KMS-11 (cell line): ENCODE measurements around the gene SLC25A36.

Experiments used
- H2AFZ ChIP-seq: fragments of 200-600 bp; sonication (generic); 2 replicates; pipeline ENCODE4 v1.6.1; 2016; ENCODE audit warnings: antibody characterized with exemption, mixed run types, low read depth
- H3K27ac ChIP-seq: fragments of 200-600 bp; sonication (generic); 2 replicates; pipeline ENCODE4 v1.6.1; 2016; ENCODE audit warnings: mild to moderate bottlenecking, mixed run types
- H3K27me3 ChIP-seq: fragments of 200-600 bp; sonication (generic); 2 replicates; pipeline ENCODE4 v1.6.1; 2017; ENCODE audit warnings: mild to moderate bottlenecking, low read depth, mixed run types, moderate library complexity; ENCODE audit not compliant: insufficient read depth
- H3K36me3 ChIP-seq: fragments of 200-600 bp; sonication (generic); 2 replicates; pipeline ENCODE4 v1.6.1; 2017; ENCODE audit warnings: mild to moderate bottlenecking, mixed run types; ENCODE audit not compliant: insufficient read depth
- H3K4me1 ChIP-seq: fragments of 200-600 bp; sonication (generic); 2 replicates; pipeline ENCODE4 v1.6.1; 2016; ENCODE audit warnings: mild to moderate bottlenecking, low read depth, mixed run types; ENCODE audit not compliant: poor library complexity, severe bottlenecking
- H3K4me2 ChIP-seq: fragments of 200-600 bp; sonication (generic); 2 replicates; pipeline ENCODE4 v1.7.0; 2016; ENCODE audit warnings: mild to moderate bottlenecking, mixed run types
- H3K4me3 ChIP-seq: fragments of 200-600 bp; sonication (generic); IDR thresholded peaks from 2 replicates; pipeline ENCODE4 v1.6.1; 2017; ENCODE audit warnings: low read depth, low read length, mixed read lengths; ENCODE audit not compliant: insufficient read depth
- H3K79me2 ChIP-seq: fragments of 200-600 bp; sonication (generic); 2 replicates; pipeline ENCODE4 v1.6.1; 2016; ENCODE audit warnings: low read depth, mixed run types; ENCODE audit not compliant: insufficient read depth
- H3K9ac ChIP-seq: fragments of 200-600 bp; sonication (generic); 2 replicates; pipeline ENCODE4 v1.6.1; 2016; ENCODE audit warnings: mild to moderate bottlenecking, mixed run types
- H4K20me1 ChIP-seq: fragments of 200-600 bp; sonication (generic); 2 replicates; pipeline ENCODE4 v1.6.1; 2016; ENCODE audit warnings: mild to moderate bottlenecking, mixed run types; ENCODE audit not compliant: insufficient read depth
- TF ChIP-seq, protein P1 (sequence below): fragments of 200-600 bp; sonication (generic); conservative IDR thresholded peaks from 2 replicates; pipeline ENCODE4 v1.6.1; 2017; ENCODE audit warnings: low read depth, mild to moderate bottlenecking, antibody characterized with exemption, low read length, moderate library complexity, mixed read lengths

The SLC25A36 gene

DNA sequence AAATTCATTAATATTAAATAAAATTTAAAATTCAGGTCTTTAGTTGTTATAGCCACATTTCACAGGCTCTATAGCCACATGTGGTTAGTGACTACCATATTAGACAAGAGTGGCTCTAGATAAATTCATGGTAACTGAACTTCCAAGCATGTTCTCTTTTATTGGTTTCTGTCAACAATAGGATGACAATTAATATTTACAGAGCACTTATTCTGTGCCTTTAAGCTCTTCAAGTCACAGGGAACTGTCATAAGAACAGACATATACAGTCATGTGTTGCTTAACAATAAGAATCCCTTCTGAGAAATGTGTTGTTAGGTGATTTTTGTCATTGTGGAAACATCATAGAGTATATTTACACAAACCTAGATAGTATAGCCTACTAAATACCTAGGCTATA is 38.8 kb upstream of the SLC25A36 start:
- Histone ChIP-seq H3K9ac (no peak overlapping the region), H3K27me3 (no peaks in the 10 kb centered on the region), H3K4me3 (no peak overlapping the region), H3K79me2 (no peaks in the 10 kb centered on the region), H3K36me3 (no peaks in the 10 kb centered on the region), H4K20me1 (no peaks in the 10 kb centered on the region), H3K4me1 (peaks cover 24% of the 10 kb centered on the region), H3K27ac (no peak overlapping the region), H3K4me2 (no peak overlapping the region), H2AFZ (no peak overlapping the region)
- TF ChIP-seq, protein P1, sequence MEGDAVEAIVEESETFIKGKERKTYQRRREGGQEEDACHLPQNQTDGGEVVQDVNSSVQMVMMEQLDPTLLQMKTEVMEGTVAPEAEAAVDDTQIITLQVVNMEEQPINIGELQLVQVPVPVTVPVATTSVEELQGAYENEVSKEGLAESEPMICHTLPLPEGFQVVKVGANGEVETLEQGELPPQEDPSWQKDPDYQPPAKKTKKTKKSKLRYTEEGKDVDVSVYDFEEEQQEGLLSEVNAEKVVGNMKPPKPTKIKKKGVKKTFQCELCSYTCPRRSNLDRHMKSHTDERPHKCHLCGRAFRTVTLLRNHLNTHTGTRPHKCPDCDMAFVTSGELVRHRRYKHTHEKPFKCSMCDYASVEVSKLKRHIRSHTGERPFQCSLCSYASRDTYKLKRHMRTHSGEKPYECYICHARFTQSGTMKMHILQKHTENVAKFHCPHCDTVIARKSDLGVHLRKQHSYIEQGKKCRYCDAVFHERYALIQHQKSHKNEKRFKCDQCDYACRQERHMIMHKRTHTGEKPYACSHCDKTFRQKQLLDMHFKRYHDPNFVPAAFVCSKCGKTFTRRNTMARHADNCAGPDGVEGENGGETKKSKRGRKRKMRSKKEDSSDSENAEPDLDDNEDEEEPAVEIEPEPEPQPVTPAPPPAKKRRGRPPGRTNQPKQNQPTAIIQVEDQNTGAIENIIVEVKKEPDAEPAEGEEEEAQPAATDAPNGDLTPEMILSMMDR, result no peak

DNA sequence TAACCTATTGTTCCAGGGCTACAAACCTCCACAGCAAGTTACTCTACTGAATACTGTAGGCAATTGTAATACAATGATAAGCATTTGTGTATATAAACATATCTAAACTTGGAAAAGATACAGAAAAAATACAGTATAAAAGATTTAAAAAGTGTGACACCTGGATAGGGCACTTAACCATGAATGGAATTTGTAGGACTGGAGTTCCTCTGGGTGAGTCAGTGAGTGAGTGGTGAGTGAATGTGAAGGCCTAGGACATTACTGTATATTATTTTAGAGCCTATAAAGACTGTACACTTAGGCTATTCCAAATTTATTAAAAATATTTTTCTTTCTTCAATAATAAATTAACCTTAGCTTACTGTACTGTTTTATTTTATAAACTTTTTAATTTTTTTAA is 38.4 kb upstream of the SLC25A36 start:
- Histone ChIP-seq H3K9ac (no peak overlapping the region), H3K4me3 (no peak overlapping the region), H3K79me2 (no peaks in the 10 kb centered on the region), H3K27ac (no peak overlapping the region), H3K27me3 (no peaks in the 10 kb centered on the region), H4K20me1 (no peaks in the 10 kb centered on the region), H3K4me2 (no peak overlapping the region), H2AFZ (no peak overlapping the region), H3K4me1 (peaks cover 26% of the 10 kb centered on the region), H3K36me3 (no peaks in the 10 kb centered on the region)
- TF ChIP-seq, protein P1, result no peak

DNA sequence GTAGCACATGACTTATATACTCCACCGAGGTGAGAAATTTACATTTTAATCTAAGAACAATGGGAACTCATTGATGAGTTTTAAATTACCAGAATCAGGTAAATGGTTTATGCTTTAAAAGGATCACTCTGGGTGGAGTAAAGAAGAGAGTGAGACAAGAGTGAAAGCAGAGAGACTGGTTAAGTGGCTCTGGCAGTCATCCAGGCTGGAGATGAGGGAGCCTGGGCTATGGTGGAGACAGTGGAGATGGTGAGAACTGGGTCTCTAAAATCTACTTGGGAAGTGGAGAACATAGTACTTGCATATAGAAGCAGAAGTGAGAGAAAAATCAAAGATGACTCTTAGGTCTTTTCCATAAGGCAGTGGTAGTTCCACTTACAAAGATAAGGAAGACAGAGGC is 37.1 kb upstream of the SLC25A36 start:
- Histone ChIP-seq H3K4me1 (peaks cover 25% of the 10 kb centered on the region), H4K20me1 (no peaks in the 10 kb centered on the region), H3K36me3 (no peaks in the 10 kb centered on the region), H3K79me2 (no peaks in the 10 kb centered on the region), H3K27ac (no peak overlapping the region), H2AFZ (no peak overlapping the region), H3K27me3 (no peaks in the 10 kb centered on the region), H3K4me2 (no peak overlapping the region), H3K4me3 (no peak overlapping the region), H3K9ac (no peak overlapping the region)
- TF ChIP-seq, protein P1, result no peak

DNA sequence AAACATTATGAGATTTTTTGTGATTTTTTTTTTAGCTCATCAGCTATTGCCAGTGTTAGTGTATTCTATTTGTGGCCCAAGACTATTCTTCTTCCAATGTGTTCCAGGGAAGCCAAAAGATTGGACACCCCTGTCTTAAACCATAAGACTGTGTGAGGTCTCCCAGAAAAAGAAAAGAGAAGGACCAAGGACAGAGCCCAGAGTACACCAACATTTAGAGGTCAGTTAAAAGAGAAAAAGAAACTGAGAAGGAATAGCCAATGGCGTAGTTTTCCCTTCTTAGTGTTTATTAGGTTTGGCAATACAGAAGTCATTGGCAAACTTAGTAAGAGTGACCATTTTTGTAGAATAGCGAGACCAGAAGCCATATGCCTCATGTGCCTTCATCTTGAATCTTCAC is 36.1 kb upstream of the SLC25A36 start:
- Histone ChIP-seq H3K4me3 (no peak overlapping the region), H4K20me1 (no peaks in the 10 kb centered on the region), H3K27ac (no peak overlapping the region), H3K4me2 (no peak overlapping the region), H3K4me1 (peaks cover 25% of the 10 kb centered on the region), H2AFZ (no peak overlapping the region), H3K79me2 (no peaks in the 10 kb centered on the region), H3K27me3 (no peaks in the 10 kb centered on the region), H3K36me3 (no peaks in the 10 kb centered on the region), H3K9ac (no peak overlapping the region)
- TF ChIP-seq, protein P1, result no peak

DNA sequence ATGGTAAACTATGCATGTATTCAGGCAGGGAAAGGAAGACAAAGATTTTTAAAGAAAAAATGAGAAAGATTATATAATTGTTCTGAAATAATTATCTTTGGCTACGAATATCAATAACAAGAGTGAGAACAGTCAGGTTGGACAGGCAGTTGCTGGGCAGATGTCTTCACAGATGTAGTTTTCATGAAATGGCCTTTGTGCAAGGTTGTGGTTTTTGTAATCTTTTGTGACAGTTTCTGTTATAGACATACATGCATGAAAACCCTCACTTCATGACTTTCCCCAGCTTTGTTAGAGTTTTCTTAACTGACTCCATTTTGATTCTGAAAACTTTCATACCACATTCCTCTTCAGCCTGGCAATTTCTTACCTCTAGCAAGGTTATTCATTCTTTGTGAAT is 34.9 kb upstream of the SLC25A36 start:
- Histone ChIP-seq H2AFZ (no peak overlapping the region), H3K27me3 (no peaks in the 10 kb centered on the region)

More for the DNA sequence above, 34.9 kb upstream of the SLC25A36 start:
- H3K4me3 ChIP-seq, result no peak overlapping the region
- peaks cover 31% of the 10 kb centered on the region for H3K4me1 ChIP-seq
- H3K27ac ChIP-seq, result peak overlapping the region; percentile 37; the same call in 1 of the 2 replicates
- H3K9ac ChIP-seq, result no peak overlapping the region
- H4K20me1 ChIP-seq, result no peaks in the 10 kb centered on the region
- H3K4me2 ChIP-seq, result peak overlapping the region; percentile 36; the same call in 1 of the 2 replicates
- H3K79me2 ChIP-seq, result no peaks in the 10 kb centered on the region
- H3K36me3 ChIP-seq, result no peaks in the 10 kb centered on the region
- TF ChIP-seq, protein P1, result no peak
